ENCODE results near the gene SMCO2. TPM values are rescaled to one million over a fixed set of nuclear protein-coding genes. Genes with fewer than 3 reads are reported as not detected.

SMCO2 gene
- total and polyA plus RNA-seq, 10 of the 15 experiments (the other 5 are each of a cell fraction or from before 2014, with no cell fraction given): 0.11 to 2.3 (median 0.67) TPM

- DNase-seq (ENCODE audit: low read depth, low spot score) (no peak), FAIRE-seq (no peak), ATAC-seq (no peak)
- ChIA-PET POLR2A (interaction anchor here (0.5 kb wide), 1 partner anchor 325 kb away, joined by 3 read pairs; no protein-coding TSS in a partner anchor), SMC1A (ENCODE audit: uncharacterized antibody, unreplicated experiment) (interaction anchor here (1.2 kb wide), 1 partner anchor 10 kb away, joined by 4 read pairs; no protein-coding TSS in a partner anchor), CTCF (interaction anchor here (1.0 kb wide), 1 partner anchor 11 kb away, joined by 4 read pairs; the partner anchor contains the start of gene PPFIBP1), RAD21 (ENCODE audit: unreplicated experiment) (no interaction called here)
- H3K79me2 ChIP-seq (ENCODE audit: control insufficient read depth, insufficient read depth, low read length): no peaks in the 10 kb centered on the region
- in situ Hi-C loops (cut with MboI): no loop called here
- no peaks in the 10 kb centered on the region for H3K4me1 ChIP-seq (ENCODE audit: control insufficient read depth, insufficient read depth, low read length)
- H4K20me1 ChIP-seq (ENCODE audit: control insufficient read depth, insufficient read depth): no peaks in the 10 kb centered on the region
- no peak overlapping the region for H3K27ac ChIP-seq (ENCODE audit: control insufficient read depth, insufficient read depth)
- no peaks in the 10 kb centered on the region for H3K9me3 ChIP-seq (replicated peaks; ENCODE audit: control insufficient read depth, insufficient read depth, low read length)
- H3K4me2 ChIP-seq (ENCODE audit: control insufficient read depth, insufficient read depth): no peak overlapping the region
- no TSS peak for BruUV-seq (replicated peaks)
- no peak overlapping the region for H2AFZ ChIP-seq (ENCODE audit: control insufficient read depth, low read depth, low read length)
- H3K9ac ChIP-seq (ENCODE audit: control insufficient read depth, insufficient read depth, low read length): no peak overlapping the region
- H3K4me3 ChIP-seq: no peak overlapping the region
- no peaks in the 10 kb centered on the region for H3K27me3 ChIP-seq (replicated peaks in 1 of 2; ENCODE audit: control insufficient read depth in 2 of 2, insufficient read depth in 2 of 2, low read length in 1 of 2)
- TF ChIP-seq NR2F1 (conservative IDR thresholded peaks at IDR 0.05) (no peak), E2F4 (IDR thresholded peaks at IDR 0.05; ENCODE audit: low read depth, low read length) (no peak)
- no peaks in the 10 kb centered on the region for H3K36me3 ChIP-seq (ENCODE audit: control insufficient read depth in 2 of 2, insufficient read depth in 2 of 2, low read length in 1 of 2)
- 46% methylated on average over 7 of the region's 7 CpGs for WGBS (ENCODE audit: insufficient coverage, insufficient replicate concordance, low lambda C conversion rate, missing lambda C conversion rate)
- intact Hi-C loops (cut with micrococcal nuclease; ENCODE audit: unreplicated experiment): no loop called here
Measured at GRCh38 chr12:27513155-27513824, 66.8 kb downstream of the SMCO2 start.

DNA sequence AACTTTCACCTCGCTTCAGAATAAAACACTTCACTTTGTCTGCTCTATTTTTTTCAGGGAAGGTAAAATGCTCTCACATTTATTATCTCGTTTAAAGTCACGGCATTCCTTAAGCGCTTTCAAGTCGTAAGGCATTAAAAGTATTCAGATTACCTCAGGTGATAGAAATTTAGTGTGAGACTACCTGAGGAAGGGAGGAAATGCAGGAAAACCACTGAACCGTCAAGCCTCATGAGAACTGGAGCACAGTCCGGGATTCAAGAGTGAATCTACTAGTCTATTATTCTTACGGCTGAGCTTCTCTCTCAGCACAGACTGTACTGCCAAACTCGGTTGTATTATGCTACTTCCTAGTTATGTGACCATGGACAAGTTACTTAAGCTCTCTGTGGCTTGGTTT, 69.1 kb downstream of the SMCO2 start:
- ChIA-PET CTCF (no interaction called here), POLR2A (no interaction called here), SMC1A (ENCODE audit: uncharacterized antibody, unreplicated experiment) (interaction anchor here (1.1 to 1.5 kb wide), 2 partner anchors 9 to 79 kb away, joined by 3 to 4 read pairs; no protein-coding TSS in a partner anchor), RAD21 (ENCODE audit: unreplicated experiment) (no interaction called here)
- Histone ChIP-seq H3K36me3 (ENCODE audit: control insufficient read depth in 2 of 2, insufficient read depth in 2 of 2, low read length in 1 of 2) (no peaks in the 10 kb centered on the region), H3K27me3 (replicated peaks in 1 of 2; ENCODE audit: control insufficient read depth in 2 of 2, insufficient read depth in 2 of 2, low read length in 1 of 2) (no peaks in the 10 kb centered on the region), H3K27ac (ENCODE audit: control insufficient read depth, insufficient read depth) (no peak overlapping the region), H3K4me2 (ENCODE audit: control insufficient read depth, insufficient read depth) (no peak overlapping the region), H4K20me1 (ENCODE audit: control insufficient read depth, insufficient read depth) (no peaks in the 10 kb centered on the region), H3K9me3 (replicated peaks; ENCODE audit: control insufficient read depth, insufficient read depth, low read length) (no peaks in the 10 kb centered on the region), H3K79me2 (ENCODE audit: control insufficient read depth, insufficient read depth, low read length) (no peaks in the 10 kb centered on the region), H2AFZ (ENCODE audit: control insufficient read depth, low read depth, low read length) (no peak overlapping the region), H3K4me1 (ENCODE audit: control insufficient read depth, insufficient read depth, low read length) (no peaks in the 10 kb centered on the region), H3K4me3 (no peak overlapping the region), H3K9ac (ENCODE audit: control insufficient read depth, insufficient read depth, low read length) (no peak overlapping the region)
- TF ChIP-seq SUPT20H (IDR thresholded peaks at IDR 0.05; ENCODE audit: borderline replicate concordance, control insufficient read depth, low read depth, low read length) (no peak), CBX5 (IDR thresholded peaks at IDR 0.05; ENCODE audit: low read depth) (no peak), BHLHE40 (IDR thresholded peaks at IDR 0.05; ENCODE audit: borderline replicate concordance in 1 of 2, low read depth in 2 of 2, low read length in 1 of 2) (no peak), E4F1 (IDR thresholded peaks at IDR 0.05; ENCODE audit: borderline replicate concordance, partially characterized antibody) (no peak), MTA2 (IDR thresholded peaks at IDR 0.05; ENCODE audit: low read depth) (no peak), E2F4 (IDR thresholded peaks at IDR 0.05; ENCODE audit: low read depth, low read length) (no peak), NR2F1 (conservative IDR thresholded peaks at IDR 0.05) (no peak)
- TF ChIP-seq, protein P1, sequence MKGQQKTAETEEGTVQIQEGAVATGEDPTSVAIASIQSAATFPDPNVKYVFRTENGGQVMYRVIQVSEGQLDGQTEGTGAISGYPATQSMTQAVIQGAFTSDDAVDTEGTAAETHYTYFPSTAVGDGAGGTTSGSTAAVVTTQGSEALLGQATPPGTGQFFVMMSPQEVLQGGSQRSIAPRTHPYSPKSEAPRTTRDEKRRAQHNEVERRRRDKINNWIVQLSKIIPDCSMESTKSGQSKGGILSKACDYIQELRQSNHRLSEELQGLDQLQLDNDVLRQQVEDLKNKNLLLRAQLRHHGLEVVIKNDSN (IDR thresholded peaks at IDR 0.05; ENCODE audit: borderline replicate concordance, extremely low read length, insufficient read depth, low read depth, low read length): no peak
- WGBS (ENCODE audit: insufficient coverage, insufficient replicate concordance, low lambda C conversion rate, missing lambda C conversion rate): 66% methylated on average over 9 of the region's 9 CpGs
- no peak for DNase-seq (ENCODE audit: low read depth, low spot score)
- no peak for FAIRE-seq
- BruUV-seq (replicated peaks): no TSS peak
- ATAC-seq: no peak
- intact Hi-C loops (cut with micrococcal nuclease; ENCODE audit: unreplicated experiment) (no loop called here), in situ Hi-C loops (cut with MboI) (no loop called here)

Data from GM12878 (cell line).